Nephron progenitor cell (in vitro differentiated cells): Measurements from ENCODE around the gene KCNJ2.

Experiments
- DNase-seq: peaks from one replicate; pipeline ENCODE4 v3.0.0; 2021
- H3K27ac Mint-ChIP-seq: 2 replicates; pipeline ENCODE4 v1.8.0; 2021; ENCODE audit warnings: mild to moderate bottlenecking, moderate library complexity, mixed read lengths
- H3K27me3 Mint-ChIP-seq: 2 replicates; pipeline ENCODE4 v1.8.0; 2021; ENCODE audit warnings: mild to moderate bottlenecking, low read depth, mixed read lengths; ENCODE audit not compliant: poor library complexity
- H3K36me3 Mint-ChIP-seq: 2 replicates; pipeline ENCODE4 v1.8.0; 2021; ENCODE audit warnings: low read depth, mixed read lengths
- H3K4me1 Mint-ChIP-seq: 2 replicates; pipeline ENCODE4 v1.8.0; 2021; ENCODE audit warnings: mixed read lengths
- H3K4me3 Mint-ChIP-seq: 2 replicates; pipeline ENCODE4 v1.8.0; 2021; ENCODE audit warnings: mild to moderate bottlenecking, moderate library complexity, mixed read lengths
- H3K9me3 Mint-ChIP-seq: 2 replicates; pipeline ENCODE4 v1.8.0; 2021; ENCODE audit warnings: mild to moderate bottlenecking, moderate library complexity, mixed read lengths
- CTCF ChIP-seq: fragments of 200-600 bp; sonication (generic); IDR thresholded peaks from 2 replicates; pipeline ENCODE4 v1.5.0; 2021; ENCODE audit warnings: antibody characterized with exemption

Gene KCNJ2

GRCh38 chr17:70195091-70195490 is 25.8 kb downstream of the KCNJ2 start:
- no peak overlapping the region for H3K4me3 Mint-ChIP-seq
- peaks cover 4% of the 10 kb centered on the region for H3K9me3 Mint-ChIP-seq
- DNase-seq, result no peak
- H3K27ac Mint-ChIP-seq, result no peak overlapping the region
- H3K27me3 Mint-ChIP-seq, result peaks cover 4% of the 10 kb centered on the region
- H3K36me3 Mint-ChIP-seq, result no peaks in the 10 kb centered on the region
- H3K4me1 Mint-ChIP-seq, result peaks cover 20% of the 10 kb centered on the region
- no peak for TF ChIP-seq CTCF

DNA sequence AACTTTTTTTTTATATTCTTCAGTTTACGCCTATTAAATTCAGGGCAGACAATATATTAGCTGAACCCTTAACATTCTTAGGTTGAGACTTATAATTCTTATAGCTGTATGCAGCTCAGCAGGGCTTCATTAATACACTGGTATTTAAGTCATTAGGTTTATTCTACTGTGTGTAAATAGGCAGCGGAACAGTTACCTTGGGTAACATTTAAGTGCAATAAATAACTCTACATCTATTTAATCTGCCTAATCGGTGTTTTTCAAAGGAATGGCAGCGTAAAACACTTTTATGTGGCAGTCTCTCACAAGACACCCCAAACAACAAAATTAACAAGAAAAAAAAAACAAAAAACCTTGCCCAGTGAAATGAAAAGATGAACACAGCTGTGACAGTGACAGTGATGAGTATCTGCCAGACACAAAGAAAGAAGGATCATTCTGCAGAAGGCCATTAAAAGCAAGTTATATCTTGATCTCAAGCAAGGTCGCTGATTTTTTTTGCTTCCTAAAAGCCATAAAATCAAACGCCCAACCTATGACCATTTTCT is 32.6 kb downstream of the KCNJ2 start:
- TF ChIP-seq CTCF, result no peak
- H3K4me3 Mint-ChIP-seq, result no peak overlapping the region
- no peak overlapping the region for H3K27ac Mint-ChIP-seq
- H3K27me3 Mint-ChIP-seq, result no peaks in the 10 kb centered on the region
- peaks cover 15% of the 10 kb centered on the region for H3K4me1 Mint-ChIP-seq
- H3K9me3 Mint-ChIP-seq, result peaks cover 4% of the 10 kb centered on the region
- H3K36me3 Mint-ChIP-seq, result no peaks in the 10 kb centered on the region
- no peak for DNase-seq

DNA sequence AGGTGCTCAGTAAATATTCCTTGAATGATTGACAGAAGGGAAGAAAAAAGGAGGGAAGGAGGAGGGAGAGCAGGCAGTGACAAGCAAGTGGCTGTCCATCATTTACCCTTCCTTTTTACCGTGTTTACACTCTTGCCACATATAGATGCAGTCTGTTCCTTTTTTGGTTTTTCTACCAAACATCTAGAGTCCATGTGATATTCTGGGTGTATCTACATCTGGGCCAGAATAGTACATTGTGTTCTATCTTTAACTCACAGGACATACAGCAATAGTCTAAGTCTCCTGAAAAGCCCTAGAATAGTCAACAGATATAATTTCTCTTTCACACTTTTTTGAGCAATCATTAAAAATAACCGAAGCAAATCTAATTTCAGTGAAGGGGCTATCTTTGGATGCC is 33.5 kb downstream of the KCNJ2 start:
- no peaks in the 10 kb centered on the region for H3K27me3 Mint-ChIP-seq
- peaks cover 19% of the 10 kb centered on the region for H3K4me1 Mint-ChIP-seq
- H3K27ac Mint-ChIP-seq, result no peak overlapping the region
- H3K4me3 Mint-ChIP-seq, result no peak overlapping the region
- H3K36me3 Mint-ChIP-seq, result no peaks in the 10 kb centered on the region
- H3K9me3 Mint-ChIP-seq, result peaks cover 2% of the 10 kb centered on the region
- no peak for TF ChIP-seq CTCF
- DNase-seq, result no peak

GRCh38 chr17:70204431-70204830 is 35.1 kb downstream of the KCNJ2 start:
- Mint-ChIP-seq H3K27me3 (no peaks in the 10 kb centered on the region), H3K4me3 (no peak overlapping the region), H3K36me3 (no peaks in the 10 kb centered on the region), H3K4me1 (peaks cover 27% of the 10 kb centered on the region), H3K27ac (no peak overlapping the region), H3K9me3 (no peaks in the 10 kb centered on the region)
- no peak for TF ChIP-seq CTCF
- no peak for DNase-seq

DNA sequence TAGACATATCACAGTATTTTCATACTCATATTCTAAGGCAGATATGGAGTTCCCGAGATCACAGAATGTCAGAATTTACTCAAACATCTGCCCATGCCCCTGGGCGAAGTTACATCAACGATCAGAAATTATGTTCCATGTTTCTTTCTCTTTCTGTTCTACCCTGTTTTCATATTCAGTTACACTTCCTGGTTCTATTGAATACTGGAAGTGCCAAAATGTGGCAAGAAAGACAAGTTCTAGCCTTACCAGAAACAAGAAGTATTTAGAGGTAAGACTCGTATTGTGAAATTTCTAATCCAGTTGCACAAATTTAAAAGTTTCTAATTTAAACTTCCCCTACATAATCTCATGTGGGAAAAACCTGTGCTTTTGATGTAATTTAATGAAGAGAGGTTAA is 36.1 kb downstream of the KCNJ2 start:
- Mint-ChIP-seq H3K27ac (no peak overlapping the region), H3K4me1 (peaks cover 27% of the 10 kb centered on the region), H3K36me3 (no peaks in the 10 kb centered on the region), H3K4me3 (no peak overlapping the region), H3K27me3 (no peaks in the 10 kb centered on the region), H3K9me3 (no peaks in the 10 kb centered on the region)
- no peak for DNase-seq
- TF ChIP-seq CTCF, result no peak

- Mint-ChIP-seq H3K4me3 (no peak overlapping the region), H3K27ac (no peak overlapping the region), H3K9me3 (no peaks in the 10 kb centered on the region), H3K27me3 (no peaks in the 10 kb centered on the region), H3K36me3 (no peaks in the 10 kb centered on the region), H3K4me1 (peaks cover 23% of the 10 kb centered on the region)
- no peak for TF ChIP-seq CTCF
- no peak for DNase-seq
Observed at GRCh38 chr17:70206361-70207010, 37.2 kb downstream of the KCNJ2 start.
